OCI-LY1 (cell line): ENCODE results near the gene PA2G4.

ENCODE experiments used
- CTCF ChIP-seq: fragments of 200-600 bp; sonication (generic), shearing (Covaris generic); IDR thresholded peaks from 2 replicates; pipeline ENCODE4 v1.5.1; 2017; ENCODE audit warnings: mild to moderate bottlenecking, antibody characterized with exemption, low read length, moderate library complexity, mixed read lengths
- EZH2 ChIP-seq: fragments of 200-600 bp; sonication (generic), shearing (Covaris generic); IDR thresholded peaks from 2 replicates; pipeline ENCODE4 v1.8.0; 2017; ENCODE audit warnings: borderline replicate concordance, mixed run types, mild to moderate bottlenecking, antibody characterized with exemption, low read length, moderate library complexity, mixed read lengths

- TF ChIP-seq EZH2, result no peak
- no peak for TF ChIP-seq CTCF
Observed at GRCh38 chr12:56161690-56162351, 57.5 kb downstream of the PA2G4 start.
